B cell (primary cell): Measurements from ENCODE around the gene PDX1. TPM values are rescaled to one million over a fixed set of nuclear protein-coding genes. Genes with fewer than 3 reads are reported as not detected.

Experiments used
- ATAC-seq: fragments of 200-7000 bp; cut with Tn5 transposase; one replicate; pipeline ENCODE4 v1.10.0; 2021; ENCODE audit warnings: low read depth, mild to moderate bottlenecking, moderate number of reproducible peaks, moderate library complexity
- CTCF ChIA-PET: fragments of 350-600 bp; sonication (Branson Sonifier 250); formaldehyde crosslinking; loops from one replicate; lab custom pipeline; 2021; ENCODE audit warnings: antibody characterized with exemption, inconsistent platforms; lab: Charles Lee
- POLR2A ChIA-PET: fragments of 350-600 bp; sonication (Branson Sonifier 250); formaldehyde crosslinking; loops from one replicate; lab custom pipeline; 2021; ENCODE audit warnings: antibody characterized with exemption; lab: Charles Lee
- DNase-seq: peaks from one replicate; pipeline ENCODE4 v3.0.0; 2013
- H2AFZ ChIP-seq: 2 replicates; pipeline ENCODE4 v1.6.1; 2012; ENCODE audit warnings: mild to moderate bottlenecking, low read depth, low read length; ENCODE audit not compliant: insufficient read depth, poor library complexity, severe bottlenecking
- H3K27ac ChIP-seq, 2 donors: 1 replicate in 1 of 2; 2 replicates in 1 of 2; pipeline ENCODE4 v1.5.1; 2012 to 2013; ENCODE audit warnings: low read length in 2 of 2, mild to moderate bottlenecking in 2 of 2, moderate library complexity in 1 of 2
- H3K27me3 ChIP-seq, 4 experiments: fragments of 200-600 bp in 1 of 4; sonication (generic) in 1 of 4; replicated peaks in 1 of 4; 1 replicate in 2 of 4; 2 replicates in 2 of 4; pipeline versions ENCODE4 v1.6.1 to v1.7.0; 2013 to 2016; ENCODE audit warnings: low read length in 3 of 4, mild to moderate bottlenecking in 2 of 4, mixed read lengths in 1 of 4, moderate library complexity in 1 of 4; ENCODE audit not compliant: insufficient read depth in 4 of 4, control insufficient read depth in 3 of 4; ENCODE audit errors: control extremely low read depth in 1 of 4
- H3K36me3 ChIP-seq, 2 experiments: replicated peaks in 1 of 2; 1 replicate in 1 of 2; 2 replicates in 1 of 2; pipeline versions ENCODE4 v1.6.1 to v1.7.1; 2013; ENCODE audit warnings: low read length in 1 of 2; ENCODE audit not compliant: insufficient read depth in 2 of 2, control insufficient read depth in 1 of 2; ENCODE audit errors: control extremely low read depth in 1 of 2, extremely low read depth in 1 of 2
- H3K4me1 ChIP-seq, 2 donors: fragments of 200-600 bp in 1 of 2; sonication (generic) in 1 of 2; 1 replicate in 1 of 2; 2 replicates in 1 of 2; pipeline versions ENCODE4 v1.5.1 to v1.6.1; 2013 to 2017; ENCODE audit warnings: low read length in 2 of 2; ENCODE audit not compliant: control insufficient read depth in 2 of 2, insufficient read depth in 2 of 2
- H3K4me2 ChIP-seq: replicated peaks from 2 replicates; pipeline ENCODE3; 2012; ENCODE audit warnings: mild to moderate bottlenecking, low read depth, low read length; ENCODE audit not compliant: poor library complexity, severe bottlenecking
- H3K4me3 ChIP-seq, 5 experiments: fragments of 200-600 bp in 1 of 5; sonication (generic) in 1 of 5; 1 replicate in 3 of 5; 2 replicates in 2 of 5; pipeline versions ENCODE4 v1.5.1 to v1.7.0; 2011 to 2016; ENCODE audit warnings: low read length in 4 of 5, mild to moderate bottlenecking in 4 of 5, low read depth in 2 of 5, control low read depth in 1 of 5, moderate library complexity in 1 of 5; ENCODE audit not compliant: insufficient read depth in 1 of 5; ENCODE audit errors: control extremely low read depth in 1 of 5, extremely low read depth in 1 of 5
- H3K79me2 ChIP-seq: fragments of 200-600 bp; sonication (generic); one replicate; pipeline ENCODE4 v1.6.0; 2016; ENCODE audit warnings: low read length; ENCODE audit not compliant: control insufficient read depth, insufficient read depth
- H3K9ac ChIP-seq: fragments of 200-600 bp; sonication (generic); 2 replicates; pipeline ENCODE4 v1.6.1; 2017; ENCODE audit warnings: mild to moderate bottlenecking, low read length, moderate library complexity
- H3K9me3 ChIP-seq, 3 donors: one replicate each; pipeline versions ENCODE4 v1.6.1 to v1.7.1; 2013; ENCODE audit warnings: low read length in 2 of 3; ENCODE audit not compliant: control insufficient read depth in 2 of 3, insufficient read depth in 1 of 3; ENCODE audit errors: control extremely low read depth in 1 of 3
- H4K20me1 ChIP-seq: 2 replicates; pipeline ENCODE4 v1.6.0; 2012; ENCODE audit warnings: mild to moderate bottlenecking, low read length; ENCODE audit not compliant: insufficient read depth, control insufficient read depth, poor library complexity, severe bottlenecking
- H3K27ac Mint-ChIP-seq: one replicate; pipeline ENCODE4 v1.8.0; 2021; ENCODE audit warnings: mixed read lengths
- H3K27me3 Mint-ChIP-seq: one replicate; pipeline ENCODE4 v1.8.0; 2021; ENCODE audit warnings: mixed read lengths
- H3K4me1 Mint-ChIP-seq: one replicate; pipeline ENCODE4 v1.8.0; 2021; ENCODE audit warnings: mixed read lengths
- H3K4me3 Mint-ChIP-seq: one replicate; pipeline ENCODE4 v1.8.0; 2021; ENCODE audit warnings: mixed read lengths
- H3K9me3 Mint-ChIP-seq: one replicate; pipeline ENCODE4 v1.8.0; 2022; ENCODE audit warnings: mixed read lengths; ENCODE audit not compliant: insufficient read depth
- CTCF ChIP-seq: fragments of 200-600 bp; IDR thresholded peaks from one replicate; pipeline ENCODE4 v1.8.0; 2022; ENCODE audit warnings: antibody characterized with exemption, mild to moderate bottlenecking
- EZH2 ChIP-seq: IDR thresholded peaks from 2 replicates; pipeline ENCODE4 v1.6.1; 2012; ENCODE audit warnings: borderline replicate concordance, low read depth, mild to moderate bottlenecking, moderate library complexity, low read length; ENCODE audit not compliant: insufficient read depth, poor library complexity, severe bottlenecking
- WGBS: methylation state at CpG from one replicate; pipeline ENCODE4 v1.1.5; 2013; ENCODE audit warnings: missing lambda C conversion rate; ENCODE audit not compliant: insufficient coverage; 5-methylcytosine and 5-hydroxymethylcytosine counted together
- intact Hi-C: fragments of 100-400 bp; cut with micrococcal nuclease; formaldehyde crosslinking; loops from one replicate; pipeline ENCODE4 v1.10.0; 2022
- polyA plus RNA-seq: library from polyadenylated mRNA; depleted of rRNA; stranded (reverse); fragments of >200 nt; gene quantifications from 2 replicates; pipeline ENCODE4 v1.2.3, GENCODE V29; 2012
- small RNA-seq: library from RNA; depleted of rRNA; stranded (forward); fragments of <200 nt; gene quantifications from one replicate; pipeline ENCODE3, GENCODE V24; 2012; ENCODE audit warnings: low replicate concordance, low read depth; ENCODE audit not compliant: insufficient read length
- total RNA-seq, 2 donors: library from RNA; stranded (reverse); fragments of 120-200 nt in 1 of 2; gene quantifications; 1 replicate in 1 of 2; 2 replicates in 1 of 2; pipeline versions ENCODE4 v1.2.3 to v1.2.4, GENCODE V29; 2013 to 2022

Gene PDX1
- total and polyA plus RNA-seq, 2 donors (not counting 1 experiment from before 2014, with no cell fraction given): not detected

- ChIA-PET POLR2A (no interaction called here), CTCF (interaction anchor here (0.5 to 2.9 kb wide), 6 partner anchors 10 to 612 kb away, joined by 3 to 14 read pairs (median 4); no protein-coding TSS in a partner anchor)
- H4K20me1 ChIP-seq: no peaks in the 10 kb centered on the region
- no peaks in the 10 kb centered on the region for H3K79me2 ChIP-seq
- H3K4me1 ChIP-seq: peaks cover 42 to 49% of the 10 kb centered on the region in 2 donors
- intact Hi-C loops: no loop called here
- H2AFZ ChIP-seq: no peak overlapping the region
- Mint-ChIP-seq H3K27me3 (peaks cover 76% of the 10 kb centered on the region), H3K4me1 (peaks cover 36% of the 10 kb centered on the region), H3K9me3 (no peaks in the 10 kb centered on the region), H3K4me3 (no peak overlapping the region), H3K27ac (no peak overlapping the region)
- H3K36me3 ChIP-seq: no peaks in the 10 kb centered on the region
- no peak overlapping the region for H3K4me2 ChIP-seq
- H3K4me3 ChIP-seq: no peak overlapping the region
- no peak for ATAC-seq
- peaks cover 0 to 86% (median 62%) of the 10 kb centered on the region in 4 experiments for H3K27me3 ChIP-seq
- no peak for DNase-seq
- TF ChIP-seq EZH2: no peak
- no peak for TF ChIP-seq CTCF
- no peak overlapping the region for H3K27ac ChIP-seq
- WGBS: 22% methylated on average over 2 of the region's 7 CpGs
- peaks cover 0 to 26% (median 0%) of the 10 kb centered on the region in 3 donors for H3K9me3 ChIP-seq
- H3K9ac ChIP-seq: no peak overlapping the region
These were observed 54.3 kb downstream of the PDX1 start for GRCh38 chr13:27973961-27974662.

Small RNA genes lying within 50 kb of the gene (small RNA-seq; reads per million reads assigned to genes)
- gene ATP5F1EP2: not detected

Other genes starting within 250 kb of the PDX1 start
- gene GSX1, start 127.5 kb upstream of the PDX1 start, total RNA-seq: not detected in 2 replicates
- gene GSX1, start 127.5 kb upstream of the PDX1 start, polyA plus RNA-seq: not detected in 2 replicates
- gene CDX2, start 49.3 kb downstream of the PDX1 start, total RNA-seq: not detected in 2 replicates
- gene CDX2, start 49.3 kb downstream of the PDX1 start, polyA plus RNA-seq: not detected in 2 replicates
- not detected in 2 replicates for gene URAD, start 68.7 kb downstream of the PDX1 start, total RNA-seq
- not detected in 2 replicates for gene URAD, start 68.7 kb downstream of the PDX1 start, polyA plus RNA-seq
- 0.42 and 0.70 TPM in 2 replicates for gene FLT3, start 180.6 kb downstream of the PDX1 start, total RNA-seq
- gene FLT3, start 180.6 kb downstream of the PDX1 start, polyA plus RNA-seq: 0.10 and 0.13 TPM in 2 replicates
- gene PAN3, start 218.5 kb downstream of the PDX1 start, total RNA-seq: 117 and 119 TPM in 2 replicates
- gene PAN3, start 218.5 kb downstream of the PDX1 start, polyA plus RNA-seq: 23.4 and 37.7 TPM in 2 replicates